IMR-90 (cell line): ENCODE results near the gene JAKMIP2.

Source experiments
- CEBPB ChIP-seq: IDR thresholded peaks from 2 replicates; pipeline ENCODE4 v1.6.1; 2012; ENCODE audit warnings: low read depth, low read length, improper control_type of control experiment
- CHD1 ChIP-seq: IDR thresholded peaks from 2 replicates; pipeline ENCODE4 v1.6.1; 2012; ENCODE audit warnings: low read depth, low read length, improper control_type of control experiment
- FOS ChIP-seq: fragments of 150-350 bp; IDR thresholded peaks from 2 replicates; pipeline ENCODE4 v1.6.1; 2016; ENCODE audit warnings: low read depth, low read length
- MAFK ChIP-seq: IDR thresholded peaks from 2 replicates; pipeline ENCODE4 v1.6.1; 2012; ENCODE audit warnings: low read depth, low read length, improper control_type of control experiment
- MAZ ChIP-seq: IDR thresholded peaks from 2 replicates; pipeline ENCODE4 v1.6.1; 2012; ENCODE audit warnings: low read depth, mild to moderate bottlenecking, low read length, improper control_type of control experiment, moderate library complexity, borderline replicate concordance
- MXI1 ChIP-seq: IDR thresholded peaks from 2 replicates; pipeline ENCODE4 v1.6.1; 2012; ENCODE audit warnings: low read depth, mild to moderate bottlenecking, low read length, moderate library complexity, borderline replicate concordance
- POLR2A ChIP-seq: IDR thresholded peaks from 2 replicates; pipeline ENCODE4 v1.6.1; 2012; ENCODE audit warnings: mild to moderate bottlenecking, low read depth, low read length
- RAD21 ChIP-seq: IDR thresholded peaks from 2 replicates; pipeline ENCODE4 v1.6.1; 2012; ENCODE audit warnings: low read length, improper control_type of control experiment
- RCOR1 ChIP-seq: IDR thresholded peaks from 2 replicates; pipeline ENCODE4 v1.6.1; 2012; ENCODE audit warnings: mild to moderate bottlenecking, low read length, improper control_type of control experiment; ENCODE audit not compliant: insufficient replicate concordance
- RFX5 ChIP-seq: IDR thresholded peaks from 2 replicates; pipeline ENCODE4 v1.8.0; 2012; ENCODE audit warnings: low read depth, mild to moderate bottlenecking, low read length, moderate library complexity
- SMC3 ChIP-seq: fragments of 150-350 bp; IDR thresholded peaks from 2 replicates; pipeline ENCODE4 v1.6.1; 2016; ENCODE audit warnings: low read depth, mild to moderate bottlenecking, antibody characterized with exemption, low read length, moderate library complexity
- TF ChIP-seq, protein P1 (sequence below): conservative IDR thresholded peaks from 2 replicates; pipeline ENCODE4 v1.5.1; 2012; ENCODE audit warnings: mild to moderate bottlenecking, low read depth, low read length, improper control_type of control experiment
- TF ChIP-seq, protein P2 (sequence below): fragments of 150-350 bp; IDR thresholded peaks from 2 replicates; pipeline ENCODE4 v1.6.1; 2017; ENCODE audit warnings: mild to moderate bottlenecking, antibody characterized with exemption, low read length, low read depth
- TF ChIP-seq, protein P3 (sequence below): fragments of 150-350 bp; IDR thresholded peaks from 2 replicates; pipeline ENCODE4 v1.6.1; 2016; ENCODE audit warnings: low read depth, mild to moderate bottlenecking, low read length, moderate library complexity, borderline replicate concordance

DNA sequence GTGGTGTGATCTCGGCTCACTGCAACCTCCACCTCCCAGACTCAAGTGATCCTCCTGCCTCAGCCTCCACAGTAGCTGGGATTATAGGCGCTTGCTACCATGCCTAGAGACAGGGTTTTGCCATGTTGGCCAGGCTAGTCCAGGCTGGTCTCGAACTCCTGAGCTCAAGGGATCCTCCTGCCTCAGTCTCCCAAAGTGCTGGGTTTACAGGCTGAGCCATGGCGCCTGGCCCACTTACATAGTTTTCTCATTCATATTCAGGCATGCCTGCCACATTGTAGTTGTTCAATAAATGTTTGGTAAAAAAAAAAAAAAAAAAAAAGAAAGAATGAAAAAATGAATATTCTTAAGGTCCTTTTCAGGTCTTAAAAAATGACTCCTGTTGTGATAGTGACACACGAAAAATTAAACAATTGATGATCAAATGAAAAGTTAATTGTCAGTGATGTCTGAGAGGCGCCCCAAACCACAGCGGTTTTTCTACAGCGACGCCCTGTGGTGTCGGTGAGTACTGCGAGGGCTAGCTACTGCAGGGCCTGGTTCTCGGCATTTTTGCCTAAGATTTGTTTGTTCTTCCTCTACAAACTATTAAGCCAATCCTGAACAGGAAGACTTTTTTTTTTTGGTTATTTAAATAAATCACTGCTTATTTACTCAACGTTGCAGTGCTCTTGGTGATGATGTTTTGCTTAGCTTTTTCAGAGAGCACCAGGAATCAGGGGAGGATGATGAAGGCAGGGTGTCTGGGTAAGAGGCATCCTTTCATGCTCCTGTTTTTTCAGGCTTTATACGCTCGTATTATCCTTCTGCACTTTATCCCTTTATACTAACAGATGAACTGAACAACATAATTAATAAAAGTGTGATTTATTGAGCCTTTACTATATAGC, 205.6 kb downstream of the JAKMIP2 start:
- TF ChIP-seq, protein P1, sequence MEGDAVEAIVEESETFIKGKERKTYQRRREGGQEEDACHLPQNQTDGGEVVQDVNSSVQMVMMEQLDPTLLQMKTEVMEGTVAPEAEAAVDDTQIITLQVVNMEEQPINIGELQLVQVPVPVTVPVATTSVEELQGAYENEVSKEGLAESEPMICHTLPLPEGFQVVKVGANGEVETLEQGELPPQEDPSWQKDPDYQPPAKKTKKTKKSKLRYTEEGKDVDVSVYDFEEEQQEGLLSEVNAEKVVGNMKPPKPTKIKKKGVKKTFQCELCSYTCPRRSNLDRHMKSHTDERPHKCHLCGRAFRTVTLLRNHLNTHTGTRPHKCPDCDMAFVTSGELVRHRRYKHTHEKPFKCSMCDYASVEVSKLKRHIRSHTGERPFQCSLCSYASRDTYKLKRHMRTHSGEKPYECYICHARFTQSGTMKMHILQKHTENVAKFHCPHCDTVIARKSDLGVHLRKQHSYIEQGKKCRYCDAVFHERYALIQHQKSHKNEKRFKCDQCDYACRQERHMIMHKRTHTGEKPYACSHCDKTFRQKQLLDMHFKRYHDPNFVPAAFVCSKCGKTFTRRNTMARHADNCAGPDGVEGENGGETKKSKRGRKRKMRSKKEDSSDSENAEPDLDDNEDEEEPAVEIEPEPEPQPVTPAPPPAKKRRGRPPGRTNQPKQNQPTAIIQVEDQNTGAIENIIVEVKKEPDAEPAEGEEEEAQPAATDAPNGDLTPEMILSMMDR: peak; percentile 80
- no peak for TF ChIP-seq POLR2A
- TF ChIP-seq SMC3: peak; percentile 68
- no peak for TF ChIP-seq MAZ
- no peak for TF ChIP-seq RFX5
- TF ChIP-seq, protein P2, sequence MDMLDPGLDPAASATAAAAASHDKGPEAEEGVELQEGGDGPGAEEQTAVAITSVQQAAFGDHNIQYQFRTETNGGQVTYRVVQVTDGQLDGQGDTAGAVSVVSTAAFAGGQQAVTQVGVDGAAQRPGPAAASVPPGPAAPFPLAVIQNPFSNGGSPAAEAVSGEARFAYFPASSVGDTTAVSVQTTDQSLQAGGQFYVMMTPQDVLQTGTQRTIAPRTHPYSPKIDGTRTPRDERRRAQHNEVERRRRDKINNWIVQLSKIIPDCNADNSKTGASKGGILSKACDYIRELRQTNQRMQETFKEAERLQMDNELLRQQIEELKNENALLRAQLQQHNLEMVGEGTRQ: no peak
- no peak for TF ChIP-seq CEBPB
- TF ChIP-seq FOS: no peak
- TF ChIP-seq RAD21: peak; percentile 71
- TF ChIP-seq, protein P3, sequence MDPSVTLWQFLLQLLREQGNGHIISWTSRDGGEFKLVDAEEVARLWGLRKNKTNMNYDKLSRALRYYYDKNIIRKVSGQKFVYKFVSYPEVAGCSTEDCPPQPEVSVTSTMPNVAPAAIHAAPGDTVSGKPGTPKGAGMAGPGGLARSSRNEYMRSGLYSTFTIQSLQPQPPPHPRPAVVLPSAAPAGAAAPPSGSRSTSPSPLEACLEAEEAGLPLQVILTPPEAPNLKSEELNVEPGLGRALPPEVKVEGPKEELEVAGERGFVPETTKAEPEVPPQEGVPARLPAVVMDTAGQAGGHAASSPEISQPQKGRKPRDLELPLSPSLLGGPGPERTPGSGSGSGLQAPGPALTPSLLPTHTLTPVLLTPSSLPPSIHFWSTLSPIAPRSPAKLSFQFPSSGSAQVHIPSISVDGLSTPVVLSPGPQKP: no peak
- no peak for TF ChIP-seq MAFK
- no peak for TF ChIP-seq CHD1
- TF ChIP-seq MXI1: no peak
- TF ChIP-seq RCOR1: no peak
